Measurements from ENCODE around the gene EHD1.
A peak's percentile ranks its signal among the peaks of the same experiment; 100 is the strongest.

Gene EHD1

DNA sequence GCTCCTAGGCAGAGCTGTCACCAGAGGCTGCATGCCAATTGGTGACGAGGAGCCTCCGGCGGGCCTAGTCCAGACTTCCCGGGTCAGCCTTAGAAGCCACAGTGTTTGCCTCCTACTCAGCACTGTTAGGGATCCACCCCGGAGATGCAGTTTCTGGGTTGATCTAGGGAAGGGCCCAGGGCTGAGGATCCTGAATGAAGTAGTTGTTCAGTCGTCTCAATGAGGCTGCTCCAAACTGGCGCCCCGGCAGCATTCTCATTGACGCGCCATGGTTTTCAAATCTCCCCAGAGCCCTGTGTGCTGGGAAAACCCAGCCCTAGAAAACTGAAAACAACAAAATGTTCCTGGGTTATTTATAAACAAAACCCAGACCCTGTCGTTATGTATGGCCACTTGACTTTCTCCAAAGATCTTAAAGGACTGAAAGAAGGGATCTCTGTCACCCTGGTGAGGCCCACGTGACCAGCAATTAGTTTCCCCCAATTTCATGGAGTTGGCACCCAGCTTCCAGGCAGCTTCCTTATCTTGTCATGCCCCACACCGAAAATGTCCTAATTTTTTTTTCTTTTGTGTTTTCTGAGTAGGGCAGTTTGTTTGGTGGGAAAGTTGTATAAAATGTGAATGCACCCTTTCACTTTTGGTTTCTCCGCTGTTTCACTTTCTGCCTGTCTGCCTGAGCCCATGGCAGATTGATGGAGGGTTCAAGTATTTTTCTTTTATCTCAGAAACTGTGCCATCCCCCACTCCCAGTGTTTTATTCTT, 2.0 kb upstream of the EHD1 start:
- no peak for DNase-seq (ENCODE audit: low read depth)
- H3K4me3 ChIP-seq (ENCODE audit: low read depth, low read length), result no peak overlapping the region
- TF ChIP-seq, protein P1, sequence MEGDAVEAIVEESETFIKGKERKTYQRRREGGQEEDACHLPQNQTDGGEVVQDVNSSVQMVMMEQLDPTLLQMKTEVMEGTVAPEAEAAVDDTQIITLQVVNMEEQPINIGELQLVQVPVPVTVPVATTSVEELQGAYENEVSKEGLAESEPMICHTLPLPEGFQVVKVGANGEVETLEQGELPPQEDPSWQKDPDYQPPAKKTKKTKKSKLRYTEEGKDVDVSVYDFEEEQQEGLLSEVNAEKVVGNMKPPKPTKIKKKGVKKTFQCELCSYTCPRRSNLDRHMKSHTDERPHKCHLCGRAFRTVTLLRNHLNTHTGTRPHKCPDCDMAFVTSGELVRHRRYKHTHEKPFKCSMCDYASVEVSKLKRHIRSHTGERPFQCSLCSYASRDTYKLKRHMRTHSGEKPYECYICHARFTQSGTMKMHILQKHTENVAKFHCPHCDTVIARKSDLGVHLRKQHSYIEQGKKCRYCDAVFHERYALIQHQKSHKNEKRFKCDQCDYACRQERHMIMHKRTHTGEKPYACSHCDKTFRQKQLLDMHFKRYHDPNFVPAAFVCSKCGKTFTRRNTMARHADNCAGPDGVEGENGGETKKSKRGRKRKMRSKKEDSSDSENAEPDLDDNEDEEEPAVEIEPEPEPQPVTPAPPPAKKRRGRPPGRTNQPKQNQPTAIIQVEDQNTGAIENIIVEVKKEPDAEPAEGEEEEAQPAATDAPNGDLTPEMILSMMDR (conservative IDR thresholded peaks at IDR 0.05; ENCODE audit: low read depth, low read length), result no peak

- TF ChIP-seq, protein P1 (conservative IDR thresholded peaks at IDR 0.05; ENCODE audit: low read depth, low read length), result no peak
- H3K4me3 ChIP-seq (ENCODE audit: low read depth, low read length), result peak overlapping the region; percentile 80
- DNase-seq (ENCODE audit: low read depth), result no peak
These were observed 951 bp upstream of the EHD1 start for GRCh38 chr11:64879244-64879900.

GRCh38 chr11:64878223-64878493, 263 bp downstream of the EHD1 start:
- H3K4me3 ChIP-seq (ENCODE audit: low read depth, low read length), result peak overlapping the region; percentile 95
- DNase-seq (ENCODE audit: low read depth), result no peak
- TF ChIP-seq, protein P1 (conservative IDR thresholded peaks at IDR 0.05; ENCODE audit: low read depth, low read length), result no peak

GRCh38 chr11:64877390-64878222, 815 bp downstream of the EHD1 start:
- DNase-seq (ENCODE audit: low read depth), result no peak
- TF ChIP-seq, protein P1 (conservative IDR thresholded peaks at IDR 0.05; ENCODE audit: low read depth, low read length), result no peak
- H3K4me3 ChIP-seq (ENCODE audit: low read depth, low read length), result peak overlapping the region; percentile 95

DNA sequence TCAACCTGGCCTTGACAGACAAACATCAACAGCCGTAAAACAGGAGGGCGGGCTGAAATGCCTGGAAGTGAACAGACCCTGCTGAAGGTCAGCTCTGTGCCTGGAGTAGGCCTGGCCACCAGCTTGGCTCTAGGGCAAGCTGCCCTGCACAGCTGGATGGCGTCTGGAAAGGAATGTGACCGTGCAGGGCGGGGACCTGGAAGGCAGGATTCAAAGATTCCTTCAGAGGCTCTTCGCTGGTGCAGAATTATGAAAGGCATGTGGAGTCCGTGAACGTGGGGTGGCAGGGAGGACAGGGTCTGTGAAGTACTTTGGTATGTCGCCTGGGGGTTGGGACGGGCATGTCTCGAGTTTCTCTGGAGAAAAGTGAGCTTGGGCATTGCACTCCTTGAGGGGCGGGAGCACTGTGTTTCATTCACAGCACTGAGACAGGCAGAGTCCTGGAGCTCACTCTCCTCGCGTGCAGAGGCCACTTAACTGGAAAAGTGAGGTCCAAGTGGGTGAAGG, 1.5 kb downstream of the EHD1 start:
- TF ChIP-seq, protein P1 (conservative IDR thresholded peaks at IDR 0.05; ENCODE audit: low read depth, low read length), result no peak
- no peak for DNase-seq (ENCODE audit: low read depth)

GRCh38 chr11:64876229-64876750, 2.1 kb downstream of the EHD1 start:
- TF ChIP-seq, protein P1 (conservative IDR thresholded peaks at IDR 0.05; ENCODE audit: low read depth, low read length), result no peak
- H3K4me3 ChIP-seq (ENCODE audit: low read depth, low read length), result peak overlapping the region; percentile 95
- no peak for DNase-seq (ENCODE audit: low read depth)

More for the DNA sequence above, 1.5 kb downstream of the EHD1 start:
- peak overlapping the region; percentile 95 for H3K4me3 ChIP-seq (ENCODE audit: low read depth, low read length)

All from choroid plexus epithelial cell (primary cell).